Right atrium auricular region (tissue), 2 donors: Measurements from ENCODE around the gene EGFLAM. TPM values are rescaled to one million over a fixed set of nuclear protein-coding genes. Genes with fewer than 3 reads are reported as not detected.

Experiments used
- DNase-seq: peaks from one replicate; pipeline ENCODE4 v3.0.0-alpha.2; 2019; ENCODE audit warnings: low spot score
- H3K27ac ChIP-seq, 2 donors: fragments of 200-600 bp; sonication (generic); 1 replicate in 1 of 2; 2 replicates in 1 of 2; pipeline ENCODE4 v1.5.1; 2016 to 2019
- H3K27me3 ChIP-seq, 2 donors: fragments of 200-600 bp; sonication (generic); one replicate each; pipeline versions ENCODE4 v1.5.1 to v1.6.0; 2017 to 2019
- H3K36me3 ChIP-seq: fragments of 200-600 bp; sonication (generic); one replicate; pipeline ENCODE4 v1.5.1; 2016
- H3K4me1 ChIP-seq, 2 donors: fragments of 200-600 bp; sonication (generic); one replicate each; pipeline versions ENCODE4 v1.5.1 to v1.6.0; 2017 to 2019
- H3K4me3 ChIP-seq, 2 donors: fragments of 200-600 bp; sonication (generic); 1 replicate in 1 of 2; 2 replicates in 1 of 2; pipeline ENCODE4 v1.5.1; 2017 to 2019; ENCODE audit warnings: mild to moderate bottlenecking in 1 of 2, moderate library complexity in 1 of 2
- H3K9me3 ChIP-seq, 2 donors: fragments of 200-600 bp; sonication (generic); one replicate each; pipeline ENCODE4 v1.5.1; 2019
- total RNA-seq, 2 donors: library from RNA; depleted of rRNA; stranded (reverse); fragments of >200 nt; gene quantifications; one replicate each; pipeline ENCODE4 v1.1.0, GENCODE V29; 2016
- TF ChIP-seq, protein P1 (sequence below), 2 donors: fragments of 200-600 bp; sonication (generic); IDR thresholded peaks; one replicate each; pipeline ENCODE4 v1.5.1; 2019; ENCODE audit warnings: antibody characterized with exemption in 2 of 2

The EGFLAM gene
- total RNA-seq, 2 donors from 2014 or later, result 2.2 to 8.8 TPM

DNA sequence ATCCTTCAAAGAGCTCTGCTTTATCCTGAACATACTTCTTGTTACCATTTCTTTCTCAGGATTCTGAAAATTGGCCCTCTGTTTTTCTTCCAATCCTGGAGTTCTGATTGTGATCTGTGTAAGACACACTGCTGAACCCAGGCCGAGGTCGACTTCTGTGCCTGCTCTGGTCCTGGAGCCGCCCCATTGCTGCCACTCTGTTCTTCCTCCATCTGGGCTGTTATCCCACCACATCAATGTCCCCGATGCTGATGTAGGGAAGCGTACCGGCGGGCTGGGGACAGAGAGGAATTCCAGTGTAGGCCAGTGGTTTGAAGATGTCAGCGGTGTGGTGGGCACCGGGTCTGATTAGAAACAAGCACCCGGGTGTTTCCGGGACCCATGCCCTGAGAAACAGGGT lies 195.6 kb downstream of the EGFLAM start:
- no peak overlapping the region for H3K27ac ChIP-seq
- H3K4me1 ChIP-seq, result peaks cover 0 to 7% of the 10 kb centered on the region in 2 donors
- no peaks in the 10 kb centered on the region for H3K9me3 ChIP-seq
- TF ChIP-seq, protein P1, sequence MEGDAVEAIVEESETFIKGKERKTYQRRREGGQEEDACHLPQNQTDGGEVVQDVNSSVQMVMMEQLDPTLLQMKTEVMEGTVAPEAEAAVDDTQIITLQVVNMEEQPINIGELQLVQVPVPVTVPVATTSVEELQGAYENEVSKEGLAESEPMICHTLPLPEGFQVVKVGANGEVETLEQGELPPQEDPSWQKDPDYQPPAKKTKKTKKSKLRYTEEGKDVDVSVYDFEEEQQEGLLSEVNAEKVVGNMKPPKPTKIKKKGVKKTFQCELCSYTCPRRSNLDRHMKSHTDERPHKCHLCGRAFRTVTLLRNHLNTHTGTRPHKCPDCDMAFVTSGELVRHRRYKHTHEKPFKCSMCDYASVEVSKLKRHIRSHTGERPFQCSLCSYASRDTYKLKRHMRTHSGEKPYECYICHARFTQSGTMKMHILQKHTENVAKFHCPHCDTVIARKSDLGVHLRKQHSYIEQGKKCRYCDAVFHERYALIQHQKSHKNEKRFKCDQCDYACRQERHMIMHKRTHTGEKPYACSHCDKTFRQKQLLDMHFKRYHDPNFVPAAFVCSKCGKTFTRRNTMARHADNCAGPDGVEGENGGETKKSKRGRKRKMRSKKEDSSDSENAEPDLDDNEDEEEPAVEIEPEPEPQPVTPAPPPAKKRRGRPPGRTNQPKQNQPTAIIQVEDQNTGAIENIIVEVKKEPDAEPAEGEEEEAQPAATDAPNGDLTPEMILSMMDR (IDR thresholded peaks at IDR 0.05), result no peak
- no peak for DNase-seq
- no peak overlapping the region for H3K4me3 ChIP-seq
- H3K27me3 ChIP-seq, result no peaks in the 10 kb centered on the region
- H3K36me3 ChIP-seq, result no peaks in the 10 kb centered on the region

DNA sequence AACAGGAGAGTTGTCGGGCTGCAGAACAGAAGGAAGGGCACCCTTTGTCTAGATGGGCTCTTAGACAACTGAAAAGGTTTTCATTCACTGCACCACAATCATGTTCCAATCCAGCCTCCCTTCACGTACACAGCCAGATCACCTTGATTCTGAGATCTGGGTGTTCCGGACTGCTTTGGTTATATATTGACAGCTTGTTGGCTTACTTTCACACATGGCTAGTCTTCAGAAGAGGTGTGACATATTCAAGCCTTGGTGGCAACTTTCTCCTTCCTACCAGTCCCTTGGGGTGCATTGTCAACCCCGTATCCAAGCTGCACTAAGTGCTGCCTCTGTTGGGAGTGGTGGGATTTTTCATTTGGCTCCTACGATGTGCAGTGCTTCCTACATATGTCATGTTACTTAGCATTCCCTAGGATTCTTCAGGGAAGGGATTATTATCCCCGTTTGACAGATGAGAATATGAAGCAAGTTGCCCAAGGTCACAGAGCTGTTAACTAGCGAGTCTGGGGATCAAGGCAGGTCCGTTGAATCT lies 197.5 kb downstream of the EGFLAM start:
- Histone ChIP-seq H3K9me3 (no peaks in the 10 kb centered on the region), H3K4me3 (no peak overlapping the region), H3K27me3 (no peaks in the 10 kb centered on the region), H3K4me1 (peaks cover 0 to 4% of the 10 kb centered on the region in 2 donors), H3K27ac (no peak overlapping the region), H3K36me3 (no peaks in the 10 kb centered on the region)
- no peak for DNase-seq
- TF ChIP-seq, protein P1 (IDR thresholded peaks at IDR 0.05), result no peak

- Histone ChIP-seq H3K4me3 (no peak overlapping the region), H3K27ac (no peak overlapping the region), H3K36me3 (no peaks in the 10 kb centered on the region), H3K9me3 (no peaks in the 10 kb centered on the region), H3K4me1 (no peaks in the 10 kb centered on the region), H3K27me3 (no peaks in the 10 kb centered on the region)
- TF ChIP-seq, protein P1 (IDR thresholded peaks at IDR 0.05), result no peak
- DNase-seq, result no peak
Measured at GRCh38 chr5:38456657-38457399, 198.5 kb downstream of the EGFLAM start.

GRCh38 chr5:38458174-38458573 lies 199.8 kb downstream of the EGFLAM start:
- Histone ChIP-seq H3K36me3 (no peaks in the 10 kb centered on the region), H3K4me1 (peaks cover 0 to 6% of the 10 kb centered on the region in 2 donors), H3K9me3 (no peaks in the 10 kb centered on the region), H3K4me3 (no peak overlapping the region), H3K27me3 (no peaks in the 10 kb centered on the region), H3K27ac (no peak overlapping the region)
- DNase-seq, result no peak
- TF ChIP-seq, protein P1 (IDR thresholded peaks at IDR 0.05), result no peak

DNA sequence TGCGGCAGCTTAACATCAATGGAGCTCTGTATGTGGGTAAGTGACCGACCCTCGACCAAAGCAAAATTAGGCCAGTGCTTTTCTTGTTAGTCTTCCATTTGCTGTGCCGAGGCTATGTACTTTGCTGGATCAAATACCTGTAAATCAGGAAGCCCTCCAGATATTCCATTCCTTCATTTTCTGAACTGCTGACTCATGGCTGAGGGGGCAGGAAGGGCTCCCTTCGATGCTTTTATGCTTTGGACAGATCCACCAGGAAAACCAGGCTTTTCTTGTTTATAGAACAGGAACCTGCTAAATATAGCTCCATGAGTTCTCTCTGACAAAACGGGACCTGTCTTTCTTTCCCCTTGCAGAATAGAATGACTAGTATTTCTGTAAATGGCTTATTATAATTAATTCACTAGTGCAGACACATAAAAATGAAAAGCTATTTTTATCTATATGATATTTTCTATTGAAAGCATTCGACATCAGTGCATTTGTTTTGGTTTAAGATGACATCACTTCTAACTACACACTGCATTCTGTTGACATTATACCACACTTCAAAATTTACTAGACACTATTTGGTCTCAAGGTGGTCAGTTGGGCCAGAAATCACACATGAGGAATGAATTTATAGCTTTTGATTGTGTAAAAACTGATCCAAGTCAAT lies 204.7 kb downstream of the EGFLAM start:
- Histone ChIP-seq H3K4me3 (no peak overlapping the region), H3K27me3 (no peaks in the 10 kb centered on the region), H3K4me1 (peaks cover 0 to 55% of the 10 kb centered on the region in 2 donors), H3K36me3 (no peaks in the 10 kb centered on the region), H3K9me3 (no peaks in the 10 kb centered on the region), H3K27ac (peak overlapping the region; percentile 74 to 77)
- DNase-seq, result no peak
- TF ChIP-seq, protein P1 (IDR thresholded peaks at IDR 0.05), result no peak
